Renal pelvis (tissue), 4 donors: ENCODE measurements around the gene ANXA9. TPM values are rescaled to one million over a fixed set of nuclear protein-coding genes. Genes with fewer than 3 reads are reported as not detected.
A peak's percentile ranks its signal among the peaks of the same experiment; 100 is the strongest.

Experiments
- DNase-seq: peaks from one replicate; pipeline ENCODE4 v3.0.0-alpha.2; 2013
- polyA plus RNA-seq, 3 donors: library from polyadenylated mRNA; unstranded; fragments of 120-200 nt; gene quantifications; one replicate each; pipeline ENCODE4 v1.2.1, GENCODE V29; 2013; ENCODE audit not compliant: insufficient read length in 3 of 3

The ANXA9 gene
- polyA plus RNA-seq, 3 donors, result 12.8 to 23.1 (median 17.9) TPM

DNA sequence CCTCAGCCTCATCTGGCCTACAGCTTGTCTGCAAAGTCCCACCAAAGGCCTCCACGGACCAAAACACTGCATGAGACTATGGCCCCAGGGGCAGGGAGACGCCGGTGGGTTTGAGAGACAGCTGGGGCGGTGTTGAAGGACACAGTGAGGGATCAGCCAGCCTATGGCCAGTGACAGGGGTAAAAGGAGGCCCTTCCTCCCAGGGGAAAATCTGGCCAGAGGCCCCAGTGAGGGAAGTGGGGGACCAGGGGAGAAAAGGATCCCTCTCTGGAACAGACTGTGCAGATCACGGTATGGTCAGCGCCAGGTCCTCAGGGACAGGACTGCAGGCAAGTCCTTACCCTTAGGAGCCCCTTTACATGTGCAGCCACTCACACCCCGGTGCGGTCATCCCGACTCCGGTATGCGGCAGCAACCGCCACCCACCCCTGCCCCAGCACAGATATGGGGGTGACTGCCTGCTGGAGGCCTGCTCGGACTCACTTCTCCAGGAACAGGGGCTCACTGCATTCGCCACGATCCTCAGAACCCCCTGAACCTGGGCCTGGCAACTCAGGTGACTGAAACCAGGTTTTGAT lies 8.7 kb upstream of the ANXA9 start:
- no peak for DNase-seq

DNA sequence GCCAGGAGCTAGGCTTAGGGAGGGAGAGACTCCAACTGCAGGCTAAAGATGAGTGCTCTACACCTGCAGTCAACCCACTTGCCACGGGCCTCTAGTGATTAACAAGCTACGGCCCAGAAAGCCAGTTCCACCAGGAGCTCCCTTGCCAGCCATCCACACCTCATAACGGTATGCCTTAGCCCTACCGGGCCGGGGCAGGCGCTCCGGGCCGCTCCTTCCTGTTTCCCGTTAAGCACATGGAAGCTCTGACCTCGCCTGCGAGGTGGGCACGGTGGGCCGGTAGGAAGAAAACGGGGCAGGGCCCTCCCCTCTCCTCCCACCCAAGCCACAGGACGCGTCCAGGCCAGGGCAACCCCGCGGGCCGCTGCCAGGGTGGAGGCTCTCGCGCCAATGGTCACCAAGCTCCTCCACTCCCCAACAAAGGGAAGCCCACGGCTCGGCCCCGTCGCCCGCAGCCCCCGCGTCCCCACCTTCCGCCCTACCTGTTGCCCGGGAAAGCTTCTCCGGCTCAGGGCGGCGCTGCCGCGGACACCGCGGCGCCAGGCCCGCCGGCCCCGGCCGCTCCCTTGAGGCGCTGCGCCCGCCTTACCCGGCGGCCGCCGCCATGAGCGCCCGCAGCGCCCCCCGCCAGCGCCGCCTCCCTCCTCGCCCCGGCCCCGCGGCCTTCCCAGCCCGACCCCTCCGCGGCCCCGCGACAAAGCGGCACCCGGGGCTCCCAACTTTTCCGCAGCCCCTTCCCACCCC lies 8.1 kb upstream of the ANXA9 start:
- no peak for DNase-seq

DNA sequence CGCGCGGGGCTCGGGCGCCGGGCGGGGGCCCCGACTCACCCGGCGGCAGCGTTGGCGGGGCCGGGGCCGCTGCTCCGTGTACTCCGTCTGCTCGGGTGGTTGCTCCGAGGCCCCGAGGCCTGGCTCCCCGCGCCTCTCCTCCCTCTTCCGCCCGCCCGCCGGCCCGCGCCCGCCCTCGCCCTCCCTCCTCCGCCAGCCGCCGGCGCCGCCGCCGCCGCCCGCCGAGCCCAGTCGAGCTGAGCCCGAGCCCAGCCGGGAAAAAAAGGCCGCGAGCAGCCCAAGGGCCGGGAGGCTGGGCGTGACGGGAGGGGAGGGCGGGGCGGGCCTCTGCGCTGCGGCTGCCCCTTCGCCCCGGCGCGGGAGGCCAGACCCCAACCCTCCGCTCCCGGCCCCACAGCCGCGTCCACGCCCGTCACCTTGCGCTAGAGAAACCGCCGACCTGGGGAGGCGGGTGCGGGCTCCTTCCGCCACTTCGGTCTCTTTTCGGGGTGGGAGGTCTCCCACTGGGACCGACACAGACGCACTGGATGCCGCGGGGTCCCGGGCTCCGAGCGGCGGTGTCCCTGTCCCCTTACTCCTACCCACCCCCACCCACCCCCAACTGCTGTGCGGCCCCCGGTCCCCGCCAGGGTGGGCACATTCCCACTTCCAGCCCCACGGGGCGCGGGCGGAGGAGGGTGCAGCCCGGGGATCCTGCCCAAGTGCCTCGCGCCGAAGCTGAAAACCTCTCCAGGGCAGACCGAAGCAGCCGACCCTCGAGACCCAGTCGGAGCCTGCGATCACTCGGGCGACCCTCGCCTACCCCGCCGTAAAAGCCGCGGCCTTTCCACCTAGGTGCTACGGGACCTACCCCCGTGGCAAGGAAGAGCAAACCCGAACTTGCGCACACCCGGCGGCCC lies 7.3 kb upstream of the ANXA9 start, which contains the start of gene CERS2:
Gene CERS2 (minus strand): TSS at position 256 of the 899 bp plus-strand sequence. CDS start 5,745 bp downstream, outside the sequence.
- peak; percentile 87 for DNase-seq

DNA sequence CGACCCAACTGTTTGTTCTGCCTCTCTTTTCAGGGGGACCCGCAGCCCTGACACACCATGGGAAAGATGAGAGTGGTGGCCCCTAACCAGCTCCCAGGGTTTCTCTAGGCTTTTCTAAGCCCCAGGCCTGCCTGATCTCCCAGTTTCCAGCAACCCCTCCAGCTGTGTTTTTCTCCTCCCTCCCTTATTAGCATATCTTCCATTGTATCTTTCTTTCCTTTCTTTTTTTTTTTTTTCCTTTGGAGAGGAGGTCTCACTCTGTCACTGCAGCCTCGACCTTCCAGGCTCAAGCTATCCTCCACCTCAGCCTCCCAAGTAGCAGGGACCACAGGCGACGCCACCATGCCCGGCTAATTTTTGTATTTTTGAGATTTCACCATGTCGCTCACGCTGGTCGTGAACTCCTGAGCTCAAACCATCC lies 5.7 kb upstream of the ANXA9 start:
- DNase-seq, result no peak

DNA sequence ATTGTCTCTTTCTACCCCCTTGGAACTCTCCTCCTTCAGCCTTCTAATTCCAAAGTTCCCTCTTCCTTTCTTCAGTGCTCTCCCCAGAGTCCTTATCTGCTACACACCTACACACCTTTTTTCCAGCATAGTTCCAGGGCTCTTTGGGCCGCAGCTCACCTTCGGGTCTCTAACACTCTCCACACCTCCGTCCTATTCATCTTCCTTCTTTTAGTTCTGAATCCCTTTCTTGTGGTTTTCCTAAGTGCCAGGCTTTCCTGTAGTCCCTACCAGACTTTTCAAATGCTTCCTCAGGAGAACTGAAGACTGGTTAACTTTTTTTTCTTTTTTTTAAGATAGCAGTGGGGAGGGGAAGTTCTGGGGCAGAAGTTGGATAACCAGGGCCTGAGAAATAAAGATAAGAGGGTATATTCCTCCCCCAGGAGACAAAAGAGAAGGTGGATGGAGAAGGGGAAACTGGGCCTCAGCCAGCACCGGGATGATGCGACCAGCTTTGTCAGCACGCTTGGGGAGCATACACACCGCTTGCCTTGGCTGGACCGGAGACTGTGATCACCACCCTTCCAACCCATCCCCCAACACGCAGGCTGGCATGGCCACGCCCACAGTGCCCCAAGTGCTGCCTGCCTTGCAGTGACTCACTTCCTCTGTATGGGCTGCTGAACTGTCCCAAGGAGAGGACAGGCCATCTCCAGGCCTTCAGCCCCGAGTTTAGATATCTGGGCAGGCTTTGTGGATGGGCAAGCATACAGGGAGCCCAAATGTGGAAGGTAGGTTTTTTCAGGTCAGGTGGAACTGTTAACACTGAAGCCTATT lies 5.0 kb upstream of the ANXA9 start:
- no peak for DNase-seq

DNA sequence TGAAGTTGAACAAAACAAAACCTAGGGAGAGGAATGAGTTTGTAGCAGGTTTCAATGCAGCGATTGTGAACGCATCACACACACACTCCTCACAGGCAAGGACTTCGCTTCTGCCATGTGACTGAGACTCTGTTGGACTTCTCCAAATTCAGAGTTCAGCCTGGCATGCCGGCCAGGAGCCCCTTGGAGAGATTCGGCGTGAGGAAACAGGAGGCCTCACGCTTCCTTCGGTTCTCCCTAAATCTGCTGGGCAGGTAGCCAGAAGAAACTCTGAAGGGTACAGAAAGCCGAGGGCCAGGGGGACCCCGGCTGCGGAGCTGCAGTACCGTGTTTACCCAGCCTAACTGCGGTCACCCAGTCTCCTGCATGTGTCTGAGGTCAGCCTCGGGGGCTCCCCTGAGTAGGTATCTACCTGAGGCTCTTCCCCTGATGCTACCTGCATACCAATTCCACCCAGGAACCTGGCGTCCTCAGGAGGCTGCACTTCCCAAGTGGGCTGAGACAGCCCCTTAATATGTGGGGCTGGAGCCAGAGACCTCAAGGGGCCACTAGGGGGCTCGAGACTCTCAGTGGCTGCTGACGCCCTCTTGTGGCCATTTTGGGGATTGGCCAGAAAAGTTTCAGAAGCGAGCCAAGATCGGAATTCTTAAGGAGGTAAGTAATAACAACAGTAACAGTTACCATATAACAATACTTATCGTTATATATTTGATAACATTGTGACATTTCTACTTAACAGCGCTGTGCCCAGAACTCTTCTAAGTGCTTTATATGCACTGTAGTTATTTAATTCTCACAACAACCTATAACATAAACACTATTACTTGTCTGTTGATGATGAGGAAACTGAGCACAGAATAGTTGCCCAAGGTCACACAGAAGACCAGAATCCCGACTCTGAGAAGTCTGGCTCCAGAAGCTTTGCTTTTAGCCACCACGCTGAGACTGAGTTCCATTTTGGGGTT lies 2.7 kb upstream of the ANXA9 start:
- DNase-seq, result peak; percentile 93

DNA sequence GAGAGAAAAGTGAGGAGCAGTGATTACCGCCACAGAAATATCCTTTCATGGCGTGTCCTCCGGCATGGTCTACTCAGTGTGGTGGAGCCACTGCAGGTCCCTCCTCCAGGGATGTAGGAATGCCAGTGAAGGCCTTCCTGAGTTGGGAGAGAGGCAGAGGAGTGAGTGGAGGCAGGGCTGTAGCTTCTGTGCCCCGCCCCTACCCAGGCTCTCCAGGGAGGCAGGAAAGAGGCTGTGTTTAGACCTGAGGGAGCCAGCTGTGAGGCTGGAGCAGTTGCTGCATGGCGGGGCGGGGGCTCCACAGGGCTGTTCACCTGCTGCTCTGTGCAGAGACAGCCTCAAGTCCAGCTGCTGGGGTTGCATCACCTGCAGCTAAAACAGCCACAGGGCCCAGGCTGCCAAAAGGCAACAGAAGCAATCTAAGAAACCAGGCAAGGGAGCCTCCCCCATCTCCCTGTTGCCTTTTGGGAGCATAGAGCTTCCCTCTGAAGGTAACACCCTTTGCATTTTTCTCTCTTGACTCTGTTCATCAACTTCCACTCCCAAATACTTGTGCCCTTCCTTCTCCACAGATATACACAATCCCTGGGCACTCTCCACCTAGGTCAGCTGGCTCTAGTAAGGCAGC lies 801 bp upstream of the ANXA9 start:
- DNase-seq, result no peak

DNA sequence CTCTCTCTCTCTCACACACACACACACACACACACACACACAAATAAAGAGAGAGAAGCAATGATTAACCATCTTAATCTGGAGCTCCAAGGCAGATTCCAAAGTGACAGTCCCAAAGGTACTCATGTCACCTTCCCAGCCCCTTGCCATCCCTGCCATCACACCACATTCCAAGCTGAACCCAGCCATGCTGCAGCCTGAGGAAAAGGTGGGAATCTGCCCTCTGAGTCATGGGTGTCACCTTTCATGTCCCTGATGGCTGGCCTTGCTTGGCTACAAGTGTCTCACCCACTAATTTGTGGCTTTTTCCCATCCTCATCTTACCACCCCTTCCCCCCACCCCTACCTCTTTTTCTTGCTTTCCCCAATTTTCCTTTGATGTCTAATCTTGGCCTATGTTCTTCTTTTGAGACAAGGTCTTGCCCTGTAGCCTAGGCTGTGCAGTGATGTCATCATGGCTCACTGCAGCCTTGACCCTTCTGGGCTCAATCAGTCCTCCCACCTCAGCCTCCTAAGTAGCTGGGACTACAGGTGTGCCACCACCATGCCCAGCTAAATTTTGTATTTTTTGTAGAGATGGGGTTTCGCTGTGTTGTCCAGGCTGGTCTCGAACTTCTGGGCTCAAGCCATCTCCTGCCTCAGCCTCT lies 3.2 kb downstream of the ANXA9 start:
- DNase-seq, result no peak

DNA sequence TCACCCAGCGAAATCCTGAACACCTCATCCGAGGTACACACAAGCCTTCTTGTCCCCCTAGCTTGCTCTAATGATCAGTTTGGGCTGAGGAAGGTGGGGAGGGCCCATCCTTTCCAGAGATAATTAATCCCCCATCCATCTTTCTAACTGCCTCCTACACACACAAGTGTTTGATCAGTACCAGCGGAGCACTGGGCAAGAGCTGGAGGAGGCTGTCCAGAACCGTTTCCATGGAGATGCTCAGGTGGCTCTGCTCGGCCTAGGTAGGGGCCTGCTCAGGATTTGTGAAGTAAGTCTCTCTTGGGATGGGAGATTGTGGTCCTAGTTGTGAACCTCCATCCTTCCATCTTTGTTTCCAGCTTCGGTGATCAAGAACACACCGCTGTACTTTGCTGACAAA lies 5.8 kb downstream of the ANXA9 start:
- no peak for DNase-seq

DNA sequence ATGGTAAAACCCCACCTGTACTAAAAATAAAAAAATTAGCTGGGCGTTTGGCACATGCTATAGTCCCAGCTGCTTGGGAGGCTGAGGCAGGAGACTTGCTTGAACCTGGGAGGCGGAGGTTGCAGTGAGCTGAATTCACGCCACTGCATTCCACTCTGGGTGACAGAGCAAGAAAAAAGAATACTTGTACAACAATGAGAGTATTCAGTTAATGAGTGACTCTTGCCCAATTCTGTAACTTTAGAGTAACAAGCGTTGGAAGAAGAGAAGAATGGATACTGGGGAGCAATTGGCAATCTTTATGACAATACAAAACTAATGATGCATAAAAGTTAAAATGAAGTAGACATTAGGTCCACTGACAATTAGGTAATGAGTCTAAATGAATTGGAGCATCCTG lies 10.5 kb downstream of the ANXA9 start:
- no peak for DNase-seq

DNA sequence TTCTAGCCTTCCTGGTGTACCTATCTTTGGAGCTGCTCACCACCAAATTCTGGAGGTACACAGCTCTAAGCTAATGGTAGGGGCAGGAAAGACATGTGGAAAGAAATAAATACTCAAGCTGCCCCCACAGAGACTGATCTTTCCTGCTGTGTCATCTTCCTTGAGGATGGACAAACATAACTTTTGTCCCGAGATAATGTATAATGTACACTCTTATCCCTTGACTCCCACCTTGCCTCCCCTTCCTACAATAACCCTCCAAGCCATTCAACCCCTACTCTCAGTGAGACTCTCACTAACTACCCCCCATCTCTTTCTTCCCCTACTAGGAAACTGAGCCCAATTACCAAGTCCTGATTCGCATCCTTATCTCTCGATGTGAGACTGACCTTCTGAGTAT lies 12.2 kb downstream of the ANXA9 start:
- no peak for DNase-seq

DNA sequence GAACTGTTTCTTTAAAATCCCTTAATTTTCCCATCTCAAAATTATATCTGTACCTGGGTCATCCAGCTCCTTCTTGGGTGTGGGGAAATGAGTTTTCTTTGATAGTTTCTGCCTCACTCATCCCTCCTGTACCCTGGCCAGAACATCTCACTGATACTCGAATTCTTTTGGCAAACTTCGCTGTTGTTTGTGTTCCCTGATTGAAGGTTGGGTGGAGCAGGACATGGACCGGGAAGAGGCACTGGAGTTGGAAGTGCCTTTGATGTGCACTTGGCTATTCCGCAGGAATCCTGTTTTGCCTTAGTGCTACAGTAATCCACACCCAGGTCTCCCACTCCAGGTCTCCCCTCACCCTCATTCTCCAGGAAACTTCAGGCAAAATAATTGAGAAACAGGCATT lies 13.4 kb downstream of the ANXA9 start:
- no peak for DNase-seq

DNA sequence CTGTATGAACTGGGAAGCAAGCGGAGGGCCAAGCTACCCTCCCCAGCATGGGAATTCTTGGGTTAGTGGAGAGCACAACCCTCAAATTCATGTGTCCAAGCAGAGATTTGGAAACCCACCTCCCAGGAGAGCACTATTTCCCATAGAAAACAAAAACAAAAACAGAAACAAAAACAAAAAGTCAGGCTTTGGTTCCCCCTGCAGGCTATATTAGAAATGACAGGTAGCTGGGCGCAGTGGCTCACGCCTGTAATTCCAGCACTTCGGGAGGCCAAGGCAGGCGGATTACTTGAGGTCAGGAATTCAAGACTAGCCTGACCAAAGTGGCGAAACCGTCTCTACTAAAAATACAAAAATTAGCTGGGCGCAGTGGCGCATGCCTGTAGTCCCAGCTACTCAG lies 13.8 kb downstream of the ANXA9 start:
- no peak for DNase-seq

DNA sequence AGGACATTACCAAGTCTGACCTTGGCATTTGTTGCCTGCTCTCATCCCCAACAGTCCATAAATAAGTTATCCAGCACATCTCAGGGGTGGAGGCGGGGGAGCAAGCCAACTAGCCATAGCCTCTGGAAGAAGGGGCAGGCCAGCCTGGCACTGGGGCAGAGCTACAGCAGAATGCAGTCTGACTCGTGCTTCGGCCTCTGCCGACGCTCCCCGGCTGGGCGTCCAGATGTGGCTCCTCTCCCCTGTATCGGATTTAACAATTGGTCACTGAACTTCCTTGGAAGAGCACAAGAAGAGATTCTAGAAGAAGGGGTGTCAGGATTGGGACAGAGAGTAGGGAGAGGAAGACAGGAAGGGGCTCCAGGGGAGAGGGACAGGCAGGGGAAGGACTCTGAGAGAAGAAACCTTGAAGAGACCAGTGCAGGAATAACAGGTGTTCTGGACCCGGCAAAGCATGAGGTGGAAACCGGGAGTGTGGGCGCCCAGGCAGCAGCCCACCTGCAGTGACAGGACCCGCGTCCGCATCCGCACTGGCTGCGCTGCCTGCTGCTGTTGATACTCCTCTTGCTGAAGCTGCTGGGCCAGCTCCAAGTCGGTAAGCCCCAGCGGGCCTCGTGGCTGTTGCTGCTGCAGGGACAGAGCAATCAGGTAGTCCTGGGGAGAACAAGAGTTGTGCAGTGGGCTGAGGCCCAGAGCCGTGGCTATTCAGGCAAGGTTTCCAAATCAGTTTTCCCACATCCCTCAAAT lies 15.2 kb downstream of the ANXA9 start:
- no peak for DNase-seq

DNA sequence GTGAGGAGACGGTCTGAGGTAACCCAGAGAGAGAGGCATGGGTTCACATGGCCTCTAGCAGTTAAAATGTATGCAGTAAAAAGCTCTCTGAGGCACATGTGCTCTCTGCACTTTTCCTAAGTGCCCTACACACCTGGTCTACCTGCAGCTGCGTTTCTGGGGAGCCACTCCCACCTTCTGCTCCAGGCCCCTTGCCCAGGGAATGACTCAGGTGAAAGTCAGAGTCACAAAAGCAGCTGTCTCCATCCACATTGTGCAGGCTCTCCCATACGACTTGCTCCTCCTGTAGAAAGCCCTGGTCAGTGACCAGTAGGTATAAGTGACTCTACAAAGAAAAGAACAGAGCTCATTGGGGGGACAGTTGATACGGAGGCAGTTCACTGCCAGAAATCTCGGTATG lies 15.9 kb downstream of the ANXA9 start:
- no peak for DNase-seq

DNA sequence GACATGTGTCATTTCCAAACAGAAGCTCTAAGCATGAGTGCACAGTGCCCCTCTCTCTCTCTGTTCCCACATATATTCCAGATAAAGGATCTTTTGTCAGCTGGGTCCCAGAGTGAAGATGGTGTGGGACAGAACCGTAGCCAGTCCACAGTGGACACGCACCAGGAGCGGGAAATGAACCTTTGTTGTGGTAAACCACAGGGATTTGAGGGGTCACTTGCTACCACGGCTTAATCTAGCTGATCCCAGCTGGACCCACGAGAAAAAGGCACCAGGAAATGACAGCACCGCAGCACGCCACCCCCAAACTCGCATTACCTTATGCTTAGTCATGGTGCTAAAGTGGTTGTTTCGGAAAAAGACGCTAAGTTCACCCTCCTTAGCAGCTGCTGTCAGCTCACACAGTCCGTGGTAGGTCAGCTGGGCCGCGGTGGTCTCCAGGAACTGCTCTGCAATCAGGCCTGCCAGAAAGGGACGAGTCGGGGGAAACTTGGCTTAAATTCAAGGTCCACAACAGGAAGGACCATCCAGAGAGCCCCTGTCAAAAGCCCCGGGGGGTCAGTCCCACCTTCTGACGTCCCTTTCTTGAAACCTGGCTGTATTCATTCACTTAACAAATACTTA lies 17.1 kb downstream of the ANXA9 start:
- DNase-seq, result no peak

DNA sequence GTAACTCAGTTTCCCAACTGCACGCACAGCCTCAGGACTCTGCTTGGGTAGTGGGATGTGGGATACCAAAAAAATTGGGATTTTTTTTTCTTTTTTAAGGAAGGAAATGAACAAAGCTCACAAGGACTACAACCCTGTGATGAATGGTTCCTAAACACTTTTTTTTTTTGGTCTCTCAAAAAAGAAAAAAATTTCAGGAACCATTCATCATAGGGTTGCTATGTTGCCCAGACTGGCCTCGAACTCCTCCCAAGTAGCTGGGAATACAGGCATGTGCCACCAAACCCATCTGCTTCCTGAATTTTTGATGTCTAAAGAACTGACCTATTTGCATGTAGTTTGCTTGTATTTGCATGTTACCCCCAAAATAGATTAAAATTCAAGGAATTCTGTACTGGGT lies 17.8 kb downstream of the ANXA9 start:
- DNase-seq, result no peak

DNA sequence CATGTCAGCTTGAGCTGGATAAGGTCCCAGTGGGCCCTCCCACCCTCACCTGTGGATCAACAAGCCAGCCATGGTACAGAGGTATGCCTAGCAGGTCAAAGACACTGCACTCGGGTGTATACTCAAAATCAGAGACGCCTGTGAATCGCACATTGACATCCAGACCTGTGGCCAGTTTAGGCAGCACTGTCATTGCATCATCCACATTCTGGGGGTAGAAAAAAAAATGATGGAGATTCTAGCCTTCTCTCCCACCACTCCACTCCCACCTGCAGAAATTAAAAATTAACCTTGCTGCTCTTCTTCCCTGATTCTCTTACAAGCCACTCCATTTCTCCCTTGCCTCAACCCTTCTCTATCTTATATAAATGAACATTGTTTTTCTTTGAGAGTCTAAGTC lies 18.3 kb downstream of the ANXA9 start:
- no peak for DNase-seq
